Smooth muscle cell (in vitro differentiated cells): Measurements from ENCODE around the gene HELLS. TPM values are rescaled to one million over a fixed set of nuclear protein-coding genes. Genes with fewer than 3 reads are reported as not detected.

Experiments used
- DNase-seq: peaks from one replicate; lab custom pipeline; 2025; ENCODE audit not compliant: unreplicated experiment; lab: John Stamatoyannopoulos, UW
- H2AFZ ChIP-seq: fragments of 200-600 bp; sonication (generic); 2 replicates; pipeline ENCODE4 v1.6.0; 2016; ENCODE audit warnings: antibody characterized with exemption, low read depth, mild to moderate bottlenecking
- H3F3A ChIP-seq: fragments of 200-600 bp; sonication (generic); 2 replicates; pipeline ENCODE4 v1.6.0; 2017; ENCODE audit warnings: antibody characterized with exemption, low read depth
- H3K27ac ChIP-seq: fragments of 200-600 bp; sonication (generic); 2 replicates; pipeline ENCODE4 v1.5.1; 2016; ENCODE audit warnings: low read depth, mild to moderate bottlenecking
- H3K27me3 ChIP-seq: fragments of 200-600 bp; sonication (generic); 2 replicates; pipeline ENCODE4 v1.6.1; 2016; ENCODE audit warnings: low read depth, mild to moderate bottlenecking
- H3K36me3 ChIP-seq: fragments of 200-600 bp; sonication (generic); 2 replicates; pipeline ENCODE4 v1.5.1; 2016; ENCODE audit warnings: low read depth
- H3K4me1 ChIP-seq: fragments of 200-600 bp; sonication (generic); 2 replicates; pipeline ENCODE4 v1.5.1; 2016; ENCODE audit warnings: low read depth
- H3K4me2 ChIP-seq: fragments of 200-600 bp; sonication (generic); 2 replicates; pipeline ENCODE4 v1.6.0; 2016; ENCODE audit warnings: mild to moderate bottlenecking
- H3K4me3 ChIP-seq: fragments of 200-600 bp; sonication (generic); 2 replicates; pipeline ENCODE4 v1.5.1; 2016; ENCODE audit warnings: mild to moderate bottlenecking
- H3K79me2 ChIP-seq: fragments of 200-600 bp; sonication (generic); 2 replicates; pipeline ENCODE4 v1.6.0; 2016; ENCODE audit warnings: low read depth, mild to moderate bottlenecking
- H3K9ac ChIP-seq: fragments of 200-600 bp; sonication (generic); 2 replicates; pipeline ENCODE4 v1.6.0; 2016; ENCODE audit warnings: low read depth
- H3K9me3 ChIP-seq: fragments of 200-600 bp; sonication (generic); replicated peaks from 2 replicates; pipeline ENCODE4 v1.5.1; 2016; ENCODE audit warnings: low read depth
- H4K20me1 ChIP-seq: fragments of 200-600 bp; sonication (generic); 2 replicates; pipeline ENCODE4 v1.6.0; 2016; ENCODE audit warnings: low read depth
- CTCF ChIP-seq: fragments of 200-600 bp; sonication (generic); IDR thresholded peaks from 2 replicates; pipeline ENCODE4 v1.5.1; 2017; ENCODE audit warnings: borderline replicate concordance, mild to moderate bottlenecking, antibody characterized with exemption; ENCODE audit not compliant: insufficient read depth, poor library complexity, severe bottlenecking
- WGBS: methylation state at CpG from one replicate; pipeline ENCODE4 v1.1.7; 2016; ENCODE audit warnings: low lambda C conversion rate; 5-methylcytosine and 5-hydroxymethylcytosine counted together
- polyA plus RNA-seq: library from polyadenylated mRNA; unstranded; fragments of >200 nt; fragmentation: Nextera tagmentation; extraction: Ambion mirVana; gene quantifications from 2 replicates; pipeline ENCODE4 v1.2.1, GENCODE V29; 2016
- total RNA-seq: library from RNA; depleted of rRNA; stranded (reverse); fragments of >200 nt; gene quantifications from 2 replicates; pipeline ENCODE4 v1.2.3, GENCODE V29; 2014

The HELLS gene
- total and polyA plus RNA-seq, 2 experiments from 2014 or later = 10.5 to 55.5 TPM

GRCh38 chr10:94602729-94603515 is 57.3 kb downstream of the HELLS start:
- H4K20me1 ChIP-seq = no peaks in the 10 kb centered on the region
- H2AFZ ChIP-seq = no peak overlapping the region
- no peaks in the 10 kb centered on the region for H3K36me3 ChIP-seq
- no peaks in the 10 kb centered on the region for H3K79me2 ChIP-seq
- H3K9me3 ChIP-seq = no peaks in the 10 kb centered on the region
- 96% methylated on average over 8 of the region's 8 CpGs for WGBS
- no peak overlapping the region for H3K9ac ChIP-seq
- no peak overlapping the region for H3K4me3 ChIP-seq
- no peaks in the 10 kb centered on the region for H3K27me3 ChIP-seq
- H3K4me2 ChIP-seq = no peak overlapping the region
- H3K4me1 ChIP-seq = no peaks in the 10 kb centered on the region
- H3K27ac ChIP-seq = no peak overlapping the region
- TF ChIP-seq CTCF = no peak
- no peaks in the 10 kb centered on the region for H3F3A ChIP-seq
- no peak for DNase-seq

GRCh38 chr10:94607111-94607510 is 61.5 kb downstream of the HELLS start:
- Histone ChIP-seq H3K27me3 (no peaks in the 10 kb centered on the region), H3K36me3 (no peaks in the 10 kb centered on the region), H4K20me1 (no peaks in the 10 kb centered on the region), H3K9ac (no peak overlapping the region), H3K4me3 (no peak overlapping the region), H3K4me2 (no peak overlapping the region), H3K4me1 (no peaks in the 10 kb centered on the region), H2AFZ (no peak overlapping the region), H3K9me3 (no peaks in the 10 kb centered on the region), H3K27ac (no peak overlapping the region), H3K79me2 (no peaks in the 10 kb centered on the region), H3F3A (no peaks in the 10 kb centered on the region)
- TF ChIP-seq CTCF = no peak
- 86% methylated on average over 1 of the region's 1 CpG for WGBS
- DNase-seq = no peak

- H3K4me2 ChIP-seq = no peak overlapping the region
- no peak overlapping the region for H3K4me3 ChIP-seq
- no peaks in the 10 kb centered on the region for H3K4me1 ChIP-seq
- H2AFZ ChIP-seq = no peak overlapping the region
- no peaks in the 10 kb centered on the region for H3F3A ChIP-seq
- 94% methylated on average over 4 of the region's 4 CpGs for WGBS
- no peaks in the 10 kb centered on the region for H3K27me3 ChIP-seq
- TF ChIP-seq CTCF = no peak
- H3K79me2 ChIP-seq = no peaks in the 10 kb centered on the region
- H3K9ac ChIP-seq = no peak overlapping the region
- H3K9me3 ChIP-seq = no peaks in the 10 kb centered on the region
- no peak overlapping the region for H3K27ac ChIP-seq
- H4K20me1 ChIP-seq = no peaks in the 10 kb centered on the region
- no peak for DNase-seq
- no peaks in the 10 kb centered on the region for H3K36me3 ChIP-seq
Observed at GRCh38 chr10:94608559-94608958, 63.0 kb downstream of the HELLS start.

GRCh38 chr10:94614558-94614957 is 69.0 kb downstream of the HELLS start:
- H3K4me1 ChIP-seq = no peaks in the 10 kb centered on the region
- no peaks in the 10 kb centered on the region for H3K9me3 ChIP-seq
- H2AFZ ChIP-seq = no peak overlapping the region
- no peak for TF ChIP-seq CTCF
- no peaks in the 10 kb centered on the region for H3K36me3 ChIP-seq
- H3K4me3 ChIP-seq = no peak overlapping the region
- H3K4me2 ChIP-seq = no peak overlapping the region
- H4K20me1 ChIP-seq = no peaks in the 10 kb centered on the region
- no peaks in the 10 kb centered on the region for H3K27me3 ChIP-seq
- H3F3A ChIP-seq = no peaks in the 10 kb centered on the region
- no peak for DNase-seq
- WGBS = 87% methylated on average over 2 of the region's 2 CpGs
- H3K79me2 ChIP-seq = no peaks in the 10 kb centered on the region
- H3K27ac ChIP-seq = no peak overlapping the region
- no peak overlapping the region for H3K9ac ChIP-seq
